GM20431 (cell line): ENCODE data around the gene POU6F2.
"Not testable (repeated sequence)": the region's sequence is repeated elsewhere in the genome, so short reads cannot be mapped to it uniquely, and the experiment has no call there.

ENCODE experiments used
- in situ Hi-C: fragments of 300-500 bp; cut with MseI, MboI; formaldehyde crosslinking; loops from one replicate; pipeline ENCODE4 v1.15.0; 2020; ENCODE audit warnings: low sequenced_read_pairs; ENCODE audit not compliant: unreplicated experiment

POU6F2 gene

DNA sequence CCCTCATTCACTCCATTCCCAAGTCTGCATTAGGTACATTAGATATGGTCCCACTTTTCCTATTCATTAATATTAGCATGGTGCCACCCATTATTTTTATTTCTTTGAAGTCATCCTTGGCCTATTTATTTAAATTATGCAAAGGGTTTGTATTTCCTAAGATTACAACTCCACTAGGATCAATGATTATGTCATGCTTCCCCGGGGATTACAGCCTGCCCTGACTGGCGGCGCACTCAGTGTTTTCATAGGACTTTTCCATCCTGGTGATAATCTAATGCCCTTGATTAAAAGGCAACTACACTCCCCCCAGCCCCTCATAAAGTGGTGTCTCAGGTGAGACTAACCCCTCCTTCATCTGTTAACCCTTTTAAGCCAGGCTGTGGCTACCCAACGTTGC, 187.2 kb downstream of the POU6F2 start:
- in situ Hi-C loops: no loop called here

- in situ Hi-C loops: no loop called here
Measured at GRCh38 chr7:39168403-39169098, 190.8 kb downstream of the POU6F2 start.

DNA sequence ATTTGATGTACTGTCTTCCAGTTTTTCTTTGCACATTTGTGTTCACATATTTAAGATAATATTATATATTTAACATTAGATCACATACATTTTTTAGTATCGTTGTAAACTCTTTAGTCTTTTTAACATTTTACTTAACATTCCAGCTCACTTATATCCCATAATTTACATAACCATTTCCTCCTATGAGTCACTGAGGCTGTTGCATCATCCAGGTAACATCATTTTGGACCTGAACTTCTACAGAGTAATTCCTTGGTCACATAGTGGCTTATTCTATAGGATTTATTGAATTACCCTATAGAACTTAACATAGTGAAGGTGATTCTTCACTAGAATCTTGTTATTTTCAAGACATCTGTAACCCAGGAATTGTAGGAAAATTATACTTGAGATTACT, 194.4 kb downstream of the POU6F2 start:
- in situ Hi-C loops: no loop called here

GRCh38 chr7:39181398-39181797, 203.7 kb downstream of the POU6F2 start:
- in situ Hi-C loops: no loop called here

DNA sequence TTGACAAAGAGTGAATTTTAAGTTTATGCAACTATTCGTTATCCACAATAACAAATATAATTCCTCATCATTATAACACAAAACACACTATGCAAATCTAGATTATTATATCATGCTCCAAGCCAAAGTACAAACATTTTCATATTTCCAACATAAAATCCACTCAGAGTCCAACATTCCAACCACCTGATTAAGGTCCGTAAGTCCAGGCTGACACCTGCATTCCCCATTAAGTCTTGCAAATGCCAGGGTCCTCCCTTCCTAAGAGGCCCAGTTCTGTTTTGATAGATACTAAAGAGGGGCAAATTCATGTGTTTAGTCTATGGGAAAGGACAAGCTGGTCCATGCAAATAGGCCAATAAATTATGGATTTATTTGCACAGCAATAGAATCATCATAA, 206.1 kb downstream of the POU6F2 start:
- in situ Hi-C loops: no loop called here

DNA sequence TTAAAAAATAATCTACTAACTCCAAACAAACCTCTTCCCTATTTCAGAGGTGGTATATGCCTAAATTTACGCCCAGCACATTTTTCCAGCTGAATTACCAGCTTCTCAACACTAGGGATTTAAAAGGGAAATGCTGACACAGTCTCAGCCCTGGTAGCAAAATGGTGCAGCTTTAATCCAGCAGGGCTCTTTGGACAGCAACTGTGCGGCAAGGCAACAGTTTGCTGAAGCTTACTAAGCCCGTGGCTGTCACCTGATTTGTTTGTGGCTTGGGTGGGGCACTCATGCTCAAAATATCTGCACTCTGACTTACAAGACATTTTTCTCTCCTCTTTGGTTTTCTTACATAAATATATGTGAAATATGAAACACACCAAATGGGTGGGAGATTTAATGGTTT, 206.7 kb downstream of the POU6F2 start:
- in situ Hi-C loops: no loop called here

GRCh38 chr7:39186131-39186530, 208.4 kb downstream of the POU6F2 start:
- in situ Hi-C loops: no loop called here

DNA sequence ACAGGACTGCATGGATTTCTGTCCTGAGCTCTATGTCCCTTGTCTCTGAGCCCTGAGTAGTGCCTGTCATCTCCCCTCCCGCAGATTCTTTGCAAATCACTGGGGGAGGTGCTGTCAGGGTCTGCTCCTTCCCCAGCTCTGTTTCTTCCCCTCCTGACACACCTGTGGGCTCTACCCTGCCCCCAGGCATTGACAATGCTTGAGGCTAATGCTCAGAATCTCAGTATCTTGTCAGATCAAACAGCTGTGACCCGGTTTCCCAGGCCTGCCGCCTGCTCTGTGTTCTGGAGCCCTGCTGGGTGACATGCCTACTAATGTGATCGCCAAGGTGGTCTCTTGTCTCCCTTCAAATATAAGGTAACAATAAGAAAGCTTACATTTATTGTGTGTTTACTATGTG, 209.0 kb downstream of the POU6F2 start:
- in situ Hi-C loops: no loop called here

- in situ Hi-C loops: no loop called here
Measured at GRCh38 chr7:39187130-39187529, 209.4 kb downstream of the POU6F2 start.

- in situ Hi-C loops: no loop called here
Measured at GRCh38 chr7:39192476-39192875, 214.8 kb downstream of the POU6F2 start.

DNA sequence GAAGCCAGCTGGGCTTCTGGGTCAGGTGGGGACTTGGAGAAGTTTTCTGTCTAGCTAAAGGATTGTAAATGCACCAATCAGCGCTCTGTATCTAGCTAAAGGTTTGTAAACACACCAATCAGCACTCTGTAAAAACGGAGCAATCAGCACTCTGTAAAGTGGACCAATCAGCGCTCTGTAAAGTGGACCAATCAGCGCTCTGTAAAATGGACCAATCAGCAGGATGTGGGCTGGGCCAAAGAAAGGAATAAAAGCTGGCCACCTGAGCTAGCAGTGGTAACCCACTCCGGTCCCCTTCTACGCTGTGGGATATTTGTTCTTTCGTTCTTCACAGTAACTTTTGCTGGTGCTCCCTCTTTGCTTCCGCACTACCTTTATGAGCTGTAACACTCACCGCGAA, 216.7 kb downstream of the POU6F2 start:
- in situ Hi-C loops: not testable (repeated sequence)

GRCh38 chr7:39195967-39196366, 218.3 kb downstream of the POU6F2 start:
- in situ Hi-C loops: no loop called here

DNA sequence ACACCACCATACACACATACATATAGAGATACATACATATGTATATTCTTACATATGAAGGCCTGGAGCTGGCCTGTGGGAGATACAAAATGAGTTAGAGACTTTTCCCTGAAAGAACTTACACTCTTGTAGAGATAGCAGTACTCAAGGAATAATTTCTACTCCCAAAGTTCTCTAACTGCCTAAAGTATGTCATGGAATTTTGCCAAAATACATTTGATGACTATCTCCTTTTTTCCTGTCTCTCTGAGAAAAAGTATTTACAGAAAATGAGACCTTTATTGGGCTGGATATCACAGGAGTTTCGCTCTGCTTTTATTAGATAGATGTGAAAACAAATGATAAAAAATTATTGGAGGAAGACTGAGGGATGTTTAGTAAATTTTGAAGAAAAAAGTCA, 220.1 kb downstream of the POU6F2 start:
- in situ Hi-C loops: no loop called here

DNA sequence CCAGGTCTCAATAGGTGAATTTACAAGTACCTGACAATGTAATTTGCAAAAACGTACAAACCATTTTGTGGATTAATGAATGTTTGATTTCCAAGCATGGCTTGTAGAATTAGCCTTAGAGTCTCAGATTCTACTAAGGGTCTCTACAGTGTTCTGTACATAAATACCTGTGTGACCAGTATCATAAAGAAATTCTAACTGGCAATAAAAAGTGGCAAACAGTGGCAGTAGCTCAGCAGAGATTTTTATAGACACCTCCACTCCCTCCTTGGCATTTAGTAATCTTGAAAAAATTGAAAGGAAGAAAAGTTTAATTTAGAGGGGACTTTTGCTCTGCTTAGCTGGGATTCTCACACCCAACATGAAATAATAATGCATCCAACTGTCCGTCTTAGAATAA, 220.8 kb downstream of the POU6F2 start:
- in situ Hi-C loops: no loop called here

GRCh38 chr7:39199006-39199405, 221.3 kb downstream of the POU6F2 start:
- in situ Hi-C loops: no loop called here

DNA sequence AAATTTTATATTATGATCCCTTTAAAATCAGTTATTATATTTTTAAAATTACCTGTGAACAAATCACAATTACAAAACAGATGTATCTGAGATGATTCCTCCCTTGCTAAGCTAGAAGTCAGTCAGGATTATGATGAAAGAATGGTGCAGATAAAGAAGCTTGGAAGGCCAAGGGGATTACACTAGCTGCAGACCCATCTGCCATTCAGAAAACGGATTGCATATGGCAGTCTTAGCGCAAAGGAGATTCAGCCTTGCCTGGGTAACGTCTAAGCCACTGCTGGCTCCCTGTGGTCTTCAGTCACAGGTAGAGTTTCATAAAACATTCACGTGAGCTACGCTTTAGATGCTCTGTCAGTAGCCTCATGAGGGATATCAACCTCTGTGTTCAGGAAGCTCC, 222.2 kb downstream of the POU6F2 start:
- in situ Hi-C loops: no loop called here

GRCh38 chr7:39202041-39202440, 224.3 kb downstream of the POU6F2 start:
- in situ Hi-C loops: no loop called here

- in situ Hi-C loops: no loop called here
Measured at GRCh38 chr7:39210362-39210761, 232.7 kb downstream of the POU6F2 start.

GRCh38 chr7:39211581-39211980, 233.9 kb downstream of the POU6F2 start:
- in situ Hi-C loops: no loop called here

DNA sequence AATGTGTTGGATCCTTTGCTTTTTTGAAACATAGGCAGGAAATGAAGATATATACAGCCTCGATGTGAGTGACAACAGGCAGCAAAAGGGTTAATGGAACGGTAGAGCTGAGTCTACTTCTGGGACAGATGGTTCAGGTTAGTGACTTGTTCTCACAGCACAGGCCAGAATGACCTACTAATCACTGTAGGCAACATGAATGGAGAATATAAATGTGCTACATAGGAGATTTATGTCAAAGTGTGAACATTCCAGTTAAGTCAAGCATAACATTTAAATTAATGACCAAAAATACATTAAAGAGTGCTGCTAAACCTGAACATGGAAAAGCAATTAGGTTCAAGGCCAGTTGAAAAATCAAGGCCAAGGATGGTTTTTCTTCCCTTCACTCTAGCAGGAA, 235.2 kb downstream of the POU6F2 start:
- in situ Hi-C loops: no loop called here

- in situ Hi-C loops: no loop called here
Measured at GRCh38 chr7:39217783-39218182, 240.1 kb downstream of the POU6F2 start.

- in situ Hi-C loops: no loop called here
Measured at GRCh38 chr7:39219869-39220268, 242.2 kb downstream of the POU6F2 start.
